22Rv1 (cell line): ENCODE measurements around the gene GLIS1.

Experiments
- CTCF ChIP-seq: fragments of 450-650 bp; IDR thresholded peaks from 2 replicates; pipeline ENCODE4 v1.5.1; 2017; ENCODE audit warnings: mild to moderate bottlenecking
- ZFX ChIP-seq: fragments of 450-650 bp; IDR thresholded peaks from 2 replicates; pipeline ENCODE4 v1.6.1; 2017; ENCODE audit warnings: antibody characterized with exemption, borderline replicate concordance

GRCh38 chr1:53738205-53739108 is 507 bp downstream of the GLIS1 start:
- TF ChIP-seq ZFX: no peak
- no peak for TF ChIP-seq CTCF
